Measurements from ENCODE around the gene TMEM272.

GRCh38 chr13:51768976-51769375, 76.0 kb downstream of the TMEM272 start:
- no peak for TF ChIP-seq NFATC3 (IDR thresholded peaks at IDR 0.05)
- TF ChIP-seq ZNF512 (tag; IDR thresholded peaks at IDR 0.05) = no peak
